Fibroblast of pulmonary artery (primary cell): ENCODE results near the gene CATSPER3.

ENCODE experiments used
- DNase-seq: peaks from one replicate; pipeline ENCODE4 v3.0.0-alpha.2; 2010; ENCODE audit warnings: low read depth
- H3K4me3 ChIP-seq: replicated peaks from 2 replicates; pipeline ENCODE4 v1.5.1; 2011; ENCODE audit warnings: low read depth, mild to moderate bottlenecking, control low read depth, low read length, moderate library complexity
- TF ChIP-seq, protein P1 (sequence below): IDR thresholded peaks from 2 replicates; pipeline ENCODE4 v1.5.1; 2011; ENCODE audit warnings: mild to moderate bottlenecking, control low read depth, low read length, inconsistent platforms; ENCODE audit errors: missing control alignments

CATSPER3 gene

GRCh38 chr5:135013947-135014570 lies 46.4 kb downstream of the CATSPER3 start:
- TF ChIP-seq, protein P1, sequence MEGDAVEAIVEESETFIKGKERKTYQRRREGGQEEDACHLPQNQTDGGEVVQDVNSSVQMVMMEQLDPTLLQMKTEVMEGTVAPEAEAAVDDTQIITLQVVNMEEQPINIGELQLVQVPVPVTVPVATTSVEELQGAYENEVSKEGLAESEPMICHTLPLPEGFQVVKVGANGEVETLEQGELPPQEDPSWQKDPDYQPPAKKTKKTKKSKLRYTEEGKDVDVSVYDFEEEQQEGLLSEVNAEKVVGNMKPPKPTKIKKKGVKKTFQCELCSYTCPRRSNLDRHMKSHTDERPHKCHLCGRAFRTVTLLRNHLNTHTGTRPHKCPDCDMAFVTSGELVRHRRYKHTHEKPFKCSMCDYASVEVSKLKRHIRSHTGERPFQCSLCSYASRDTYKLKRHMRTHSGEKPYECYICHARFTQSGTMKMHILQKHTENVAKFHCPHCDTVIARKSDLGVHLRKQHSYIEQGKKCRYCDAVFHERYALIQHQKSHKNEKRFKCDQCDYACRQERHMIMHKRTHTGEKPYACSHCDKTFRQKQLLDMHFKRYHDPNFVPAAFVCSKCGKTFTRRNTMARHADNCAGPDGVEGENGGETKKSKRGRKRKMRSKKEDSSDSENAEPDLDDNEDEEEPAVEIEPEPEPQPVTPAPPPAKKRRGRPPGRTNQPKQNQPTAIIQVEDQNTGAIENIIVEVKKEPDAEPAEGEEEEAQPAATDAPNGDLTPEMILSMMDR: no peak
- H3K4me3 ChIP-seq: no peak overlapping the region
- DNase-seq: no peak

GRCh38 chr5:135015942-135016341 lies 48.2 kb downstream of the CATSPER3 start:
- TF ChIP-seq, protein P1: no peak
- DNase-seq: no peak
- no peak overlapping the region for H3K4me3 ChIP-seq

DNA sequence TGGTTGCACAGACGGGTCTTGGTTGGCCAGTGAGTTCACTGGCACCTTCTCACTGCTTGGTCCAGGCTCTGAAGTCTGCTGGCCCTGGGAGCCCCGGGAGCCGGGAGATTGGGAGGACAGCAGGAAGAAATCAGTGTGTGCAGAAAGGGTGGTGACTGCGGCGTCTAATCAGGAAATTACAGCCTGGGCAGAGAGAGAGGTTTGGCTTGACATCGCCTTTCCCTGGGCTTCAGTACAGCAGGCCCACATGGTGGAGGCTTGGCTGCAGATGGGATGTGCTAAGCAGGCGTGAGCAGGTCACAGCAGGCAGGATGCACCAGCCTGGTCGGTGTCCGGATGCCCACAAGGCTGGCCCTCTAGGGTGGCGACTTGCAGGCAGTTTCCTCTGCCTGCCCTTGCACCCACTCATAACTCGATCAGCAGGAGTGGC lies 49.2 kb downstream of the CATSPER3 start:
- DNase-seq: no peak
- H3K4me3 ChIP-seq: no peak overlapping the region
- TF ChIP-seq, protein P1: no peak

- no peak for DNase-seq
- no peak overlapping the region for H3K4me3 ChIP-seq
- TF ChIP-seq, protein P1: no peak
Measured at GRCh38 chr5:135018457-135018856, 50.8 kb downstream of the CATSPER3 start.

- DNase-seq: no peak
- H3K4me3 ChIP-seq: no peak overlapping the region
- TF ChIP-seq, protein P1: no peak
Measured at GRCh38 chr5:135019314-135019713, 51.6 kb downstream of the CATSPER3 start.

DNA sequence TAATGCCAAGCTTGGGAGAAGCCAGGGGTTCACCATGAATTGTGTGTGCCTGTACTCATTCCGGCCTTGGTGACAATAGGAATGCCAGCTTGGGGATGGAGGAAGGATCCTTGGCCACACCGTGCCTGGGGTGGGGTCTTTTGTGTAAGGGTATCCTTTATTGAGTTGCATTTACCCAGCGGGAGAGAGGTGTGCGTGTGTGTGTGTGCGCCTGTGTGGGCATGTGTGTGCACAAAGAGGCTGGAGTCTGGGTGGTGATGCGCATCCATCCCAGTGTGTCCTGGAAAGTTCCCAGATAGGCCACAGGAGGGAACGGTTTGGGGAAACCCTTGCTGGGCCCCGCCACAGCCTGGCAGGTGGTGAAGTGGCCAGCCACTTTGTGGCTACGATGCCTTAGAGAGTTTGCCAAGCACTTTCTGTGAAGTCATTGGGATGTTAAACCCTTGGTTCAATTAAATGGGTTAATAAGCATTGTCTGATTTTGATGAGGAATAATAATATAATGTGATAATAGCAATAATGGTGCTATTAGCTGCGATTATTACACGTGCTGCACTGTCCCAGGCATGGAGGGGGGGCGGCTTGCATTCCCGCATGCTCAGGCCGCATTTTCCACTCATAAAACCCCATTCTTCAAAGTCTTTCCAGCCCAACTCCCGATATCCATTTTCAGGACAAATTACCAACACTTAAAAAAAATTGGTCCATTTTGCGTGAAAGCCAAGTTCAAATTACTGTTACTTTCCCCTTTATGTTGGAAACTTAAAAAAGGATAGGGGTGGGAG lies 52.6 kb downstream of the CATSPER3 start:
- no peak for DNase-seq
- TF ChIP-seq, protein P1: no peak
- no peak overlapping the region for H3K4me3 ChIP-seq
